Measurements from ENCODE around the gene CPEB4. TPM values are rescaled to one million over a fixed set of nuclear protein-coding genes. Genes with fewer than 3 reads are reported as not detected.

The CPEB4 gene
- total RNA-seq, 1 donor from 2014 or later, result 37.4 TPM

GRCh38 chr5:173862047-173862477 lies 26.1 kb upstream of the CPEB4 start:
- Histone ChIP-seq H3K9me3 (no peaks in the 10 kb centered on the region), H3K36me3 (no peaks in the 10 kb centered on the region), H3K27me3 (no peaks in the 10 kb centered on the region), H3K27ac (no peak overlapping the region), H3K4me1 (peaks cover 0 to 15% of the 10 kb centered on the region in 2 donors), H3K4me3 (no peak overlapping the region)
- TF ChIP-seq CTCF (IDR thresholded peaks at IDR 0.05), result no peak
- no peak for DNase-seq (ENCODE audit: low spot score in 2 of 2)
- intact Hi-C loops (cut with DNase I), result no loop called here

- Histone ChIP-seq H3K36me3 (no peaks in the 10 kb centered on the region), H3K4me3 (no peak overlapping the region), H3K27ac (no peak overlapping the region), H3K9me3 (no peaks in the 10 kb centered on the region), H3K27me3 (no peaks in the 10 kb centered on the region), H3K4me1 (peaks cover 0 to 15% of the 10 kb centered on the region in 2 donors)
- intact Hi-C loops (cut with DNase I), result no loop called here
- no peak for TF ChIP-seq CTCF (IDR thresholded peaks at IDR 0.05)
- no peak for DNase-seq (ENCODE audit: low spot score in 2 of 2)
Measured at GRCh38 chr5:173863359-173863758, 24.8 kb upstream of the CPEB4 start.

- Histone ChIP-seq H3K27ac (no peak overlapping the region), H3K4me1 (peaks cover 0 to 15% of the 10 kb centered on the region in 2 donors), H3K36me3 (no peaks in the 10 kb centered on the region), H3K4me3 (no peak overlapping the region), H3K9me3 (no peaks in the 10 kb centered on the region), H3K27me3 (no peaks in the 10 kb centered on the region)
- TF ChIP-seq CTCF (IDR thresholded peaks at IDR 0.05), result no peak
- DNase-seq (ENCODE audit: low spot score in 2 of 2), result no peak
- intact Hi-C loops (cut with DNase I), result no loop called here
Measured at GRCh38 chr5:173864126-173865050, 23.8 kb upstream of the CPEB4 start.

GRCh38 chr5:173866243-173866857 lies 21.8 kb upstream of the CPEB4 start:
- no peak for DNase-seq (ENCODE audit: low spot score in 2 of 2)
- intact Hi-C loops (cut with DNase I), result no loop called here
- peaks cover 0 to 3% of the 10 kb centered on the region in 2 donors for H3K4me1 ChIP-seq
- TF ChIP-seq CTCF (IDR thresholded peaks at IDR 0.05), result no peak
- no peak overlapping the region for H3K4me3 ChIP-seq
- H3K9me3 ChIP-seq, result no peaks in the 10 kb centered on the region
- H3K36me3 ChIP-seq, result no peaks in the 10 kb centered on the region
- no peaks in the 10 kb centered on the region for H3K27me3 ChIP-seq
- H3K27ac ChIP-seq, result peak overlapping the region; percentile 48 to 57

GRCh38 chr5:173866858-173867679 lies 21.1 kb upstream of the CPEB4 start:
- intact Hi-C loops (cut with DNase I), result no loop called here
- no peak for DNase-seq (ENCODE audit: low spot score in 2 of 2)
- H3K36me3 ChIP-seq, result no peaks in the 10 kb centered on the region
- no peaks in the 10 kb centered on the region for H3K4me1 ChIP-seq
- TF ChIP-seq CTCF (IDR thresholded peaks at IDR 0.05), result no peak
- H3K27ac ChIP-seq, result peak overlapping the region in 1 of 2 donors; percentile 48
- H3K9me3 ChIP-seq, result no peaks in the 10 kb centered on the region
- no peak overlapping the region for H3K4me3 ChIP-seq
- H3K27me3 ChIP-seq, result no peaks in the 10 kb centered on the region

Measured in ascending aorta (tissue), 2 donors.